UCSD-AML1 (cell line): Measurements from ENCODE around the gene KCNC1.

ENCODE experiments used
- DNase-seq: peaks from one replicate; lab custom pipeline; 2025; ENCODE audit not compliant: unreplicated experiment; lab: John Stamatoyannopoulos, UW

The KCNC1 gene

GRCh38 chr11:17772704-17773600, 38.4 kb downstream of the KCNC1 start:
- no peak for DNase-seq

- DNase-seq: no peak
Measured at GRCh38 chr11:17773674-17774073, 39.1 kb downstream of the KCNC1 start.

- DNase-seq: no peak
Measured at GRCh38 chr11:17774232-17775034, 39.9 kb downstream of the KCNC1 start.

DNA sequence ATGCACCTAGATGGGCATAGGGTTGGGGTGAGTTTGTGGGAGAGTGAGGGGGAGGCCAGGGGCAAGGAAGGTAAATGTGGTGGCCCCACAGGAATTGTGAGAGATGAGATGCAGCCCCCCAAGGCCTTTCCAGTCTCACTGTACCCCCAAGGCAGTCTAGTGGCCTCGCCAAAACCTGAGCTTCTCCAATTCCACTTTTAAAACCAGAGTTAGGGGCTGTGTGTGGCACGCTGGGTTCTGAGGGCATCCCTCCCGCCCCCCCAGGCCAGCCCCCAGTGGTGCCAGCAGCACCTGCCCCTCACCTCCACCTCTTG, 40.4 kb downstream of the KCNC1 start:
- no peak for DNase-seq

DNA sequence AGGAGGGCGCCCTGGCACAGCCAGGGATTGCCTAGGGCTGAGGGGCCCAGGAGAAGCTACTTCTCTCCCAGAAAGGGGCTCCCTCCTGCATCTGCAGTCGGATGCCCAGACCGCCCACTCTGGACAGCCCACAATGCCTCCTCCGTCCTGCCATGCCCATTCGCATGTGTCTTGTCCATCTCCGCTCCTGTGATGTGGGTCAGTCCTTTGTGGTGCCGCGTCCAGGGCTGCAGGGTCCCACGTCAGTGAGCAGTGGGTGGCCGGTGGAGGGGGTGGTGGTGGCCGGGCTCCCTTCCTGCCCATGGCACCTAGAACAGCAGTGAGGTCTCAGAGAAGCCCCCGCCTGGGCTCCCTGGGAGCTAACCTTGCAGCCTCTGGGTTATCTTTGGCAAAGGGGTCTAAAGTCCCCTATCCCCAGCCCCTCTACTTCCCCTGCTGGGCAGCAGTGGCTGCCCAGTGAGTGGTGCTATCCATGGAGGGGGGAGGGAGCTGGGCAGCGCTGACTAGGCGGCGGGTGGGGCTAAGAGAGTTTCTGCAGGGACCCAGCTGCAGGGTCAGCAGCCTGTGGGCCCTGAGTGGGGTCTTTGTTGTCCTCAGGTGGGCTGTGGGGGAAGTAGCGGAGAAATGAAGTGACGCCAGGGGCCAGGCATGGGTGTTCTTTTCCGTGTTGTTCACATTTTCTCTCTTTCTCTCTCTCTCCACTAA, 41.1 kb downstream of the KCNC1 start:
- DNase-seq: no peak

DNA sequence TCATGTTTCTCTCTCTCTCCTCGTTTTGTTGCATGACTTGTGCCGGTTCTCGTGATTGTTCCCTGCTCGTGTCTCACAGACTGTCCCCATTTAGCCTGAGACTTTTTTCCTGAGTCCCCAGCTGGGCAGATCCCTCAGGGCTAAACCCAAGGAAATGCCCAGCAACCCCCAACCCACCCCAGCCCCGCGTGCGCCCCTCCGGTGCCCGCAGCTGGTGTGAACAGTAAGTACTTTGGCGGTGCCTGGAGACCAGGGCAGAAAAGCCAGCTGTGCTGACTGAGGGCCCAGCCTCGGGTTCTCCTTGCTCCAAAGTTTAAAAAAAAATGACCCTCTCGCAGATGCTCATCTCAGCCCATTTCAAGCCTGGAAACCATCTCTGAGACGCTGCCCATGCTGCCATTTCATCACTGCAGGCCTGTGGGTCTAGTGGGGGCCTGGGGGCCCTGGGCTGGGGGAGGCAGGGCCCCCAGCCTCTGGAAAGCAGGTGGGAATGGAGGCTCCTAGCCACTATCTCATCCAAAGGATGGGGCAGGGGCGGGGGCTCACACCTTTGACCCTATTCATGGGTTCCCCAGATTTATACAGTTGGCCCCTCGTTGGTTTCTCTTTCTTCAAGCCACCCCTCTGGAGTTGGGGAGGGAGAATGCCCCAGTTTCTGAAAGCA, 41.8 kb downstream of the KCNC1 start:
- DNase-seq: no peak

GRCh38 chr11:17777086-17777737, 42.6 kb downstream of the KCNC1 start:
- no peak for DNase-seq

DNA sequence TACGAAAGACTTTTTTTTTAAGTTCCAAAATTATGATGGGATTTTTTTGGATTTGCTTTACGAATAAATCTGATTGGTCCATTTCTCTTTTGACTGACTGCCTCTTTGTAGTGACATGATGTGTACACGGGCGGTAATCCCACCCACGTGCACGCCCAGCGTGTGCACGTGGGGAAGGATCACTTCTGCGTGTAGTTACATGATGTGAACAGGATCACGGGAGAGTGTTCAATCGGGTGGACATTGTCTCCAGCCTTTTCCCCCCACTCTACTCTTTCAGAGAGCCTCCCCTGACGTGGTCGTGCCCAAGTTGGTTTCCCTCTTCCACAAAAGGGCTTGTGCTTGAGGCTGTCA, 43.1 kb downstream of the KCNC1 start:
- no peak for DNase-seq

GRCh38 chr11:17778352-17778751, 43.8 kb downstream of the KCNC1 start:
- no peak for DNase-seq

DNA sequence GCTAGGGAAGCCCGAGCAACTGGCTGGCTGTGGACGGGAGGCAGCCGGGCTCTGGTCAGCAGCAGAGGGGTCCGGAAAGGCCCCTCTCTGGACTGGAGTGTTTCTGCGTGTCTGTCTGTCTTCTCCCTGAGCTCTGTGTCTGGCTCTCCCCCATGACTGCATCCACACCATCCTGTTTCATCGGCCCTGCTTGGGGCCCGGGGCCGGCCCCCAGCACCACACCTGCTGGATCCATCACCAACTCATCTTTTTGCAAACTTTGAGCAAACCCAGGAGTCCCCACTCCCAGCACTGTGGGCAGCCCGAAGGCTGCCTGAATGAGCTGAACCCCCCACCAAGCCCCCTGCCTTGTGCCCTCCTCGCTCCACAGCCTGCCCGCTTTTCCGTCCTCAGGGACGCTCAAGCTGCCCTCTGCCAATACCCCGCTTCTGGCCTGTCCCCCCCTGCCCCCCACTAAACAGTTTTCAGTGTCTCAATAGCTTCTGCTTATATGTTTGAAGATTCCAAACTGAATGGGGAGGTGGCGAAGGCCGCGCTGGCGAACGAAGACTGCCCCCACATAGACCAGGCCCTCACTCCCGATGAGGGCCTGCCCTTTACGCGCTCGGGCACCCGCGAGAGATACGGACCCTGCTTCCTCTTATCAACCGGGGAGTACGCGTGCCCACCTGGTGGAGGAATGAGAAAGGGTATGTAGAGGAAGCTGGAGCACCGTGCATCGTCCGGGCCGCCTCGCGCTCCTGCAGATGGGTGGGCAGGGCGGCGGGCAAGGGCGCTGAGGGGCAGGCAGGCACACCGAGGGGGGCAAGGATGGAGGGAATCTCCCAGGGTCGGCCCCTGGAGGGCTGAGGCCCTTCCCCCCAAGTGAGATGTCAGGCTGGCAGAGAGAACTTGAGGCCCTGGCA, 44.6 kb downstream of the KCNC1 start:
- DNase-seq: no peak

- no peak for DNase-seq
Measured at GRCh38 chr11:17779861-17780594, 45.4 kb downstream of the KCNC1 start.

DNA sequence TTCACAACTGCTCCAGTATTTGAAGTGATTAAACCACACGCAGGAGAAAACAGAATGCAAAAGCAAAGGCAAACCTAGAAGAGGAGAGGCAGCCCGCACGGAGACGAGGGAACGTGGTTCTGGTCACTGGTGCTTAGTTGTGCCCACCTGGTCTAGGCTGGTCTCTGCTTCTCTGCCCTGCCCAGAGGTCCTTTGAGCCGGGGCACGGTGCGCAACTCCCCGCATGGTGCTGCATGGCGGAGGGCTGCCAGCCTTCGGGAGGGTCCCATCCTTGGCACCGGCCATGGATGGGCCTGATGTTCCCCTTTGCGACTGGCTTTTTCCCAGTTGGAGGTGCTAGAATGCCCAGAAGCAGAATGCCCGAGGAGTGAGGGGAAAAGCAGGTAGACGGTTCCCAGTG, 46.1 kb downstream of the KCNC1 start:
- no peak for DNase-seq

DNA sequence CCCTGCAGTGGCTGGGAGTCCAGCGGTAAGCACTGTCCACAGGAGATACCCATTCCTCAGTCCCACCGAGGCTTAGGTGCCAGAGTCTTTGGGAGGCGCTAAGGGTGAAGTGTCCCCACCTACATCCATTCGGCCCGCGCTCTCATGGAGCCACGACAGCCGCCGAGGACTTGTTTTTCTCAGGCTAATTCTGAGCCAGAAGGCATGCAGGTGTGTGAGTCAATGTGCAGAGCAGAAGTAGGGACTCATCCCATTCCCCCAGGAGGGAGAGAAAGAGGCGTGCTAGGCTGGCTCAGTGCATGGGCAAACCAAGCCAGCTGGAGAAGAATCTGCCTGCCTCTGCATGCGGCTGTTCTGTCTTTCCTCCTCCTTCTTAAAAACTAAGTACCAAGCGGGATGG, 46.6 kb downstream of the KCNC1 start:
- DNase-seq: no peak

DNA sequence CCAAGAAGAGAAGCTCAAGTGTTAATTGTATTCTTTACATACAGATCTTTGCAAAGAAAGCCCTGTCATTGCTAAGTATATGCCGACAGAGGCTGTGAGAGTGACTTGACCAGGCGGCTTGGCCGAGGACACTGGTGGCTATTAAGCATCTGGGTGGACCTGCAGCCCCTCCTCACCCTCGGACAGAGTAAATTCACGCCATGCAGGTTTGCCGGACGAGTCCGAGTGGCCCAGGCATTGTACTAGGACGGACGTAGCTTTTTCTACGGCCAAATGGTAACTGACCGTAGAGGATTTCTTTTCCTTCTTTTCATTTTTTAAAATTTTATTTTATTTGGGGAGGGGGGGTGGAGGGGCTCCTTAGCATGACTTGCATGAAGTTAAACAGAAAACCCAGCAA, 47.0 kb downstream of the KCNC1 start:
- no peak for DNase-seq

GRCh38 chr11:17782145-17782544, 47.6 kb downstream of the KCNC1 start:
- no peak for DNase-seq

DNA sequence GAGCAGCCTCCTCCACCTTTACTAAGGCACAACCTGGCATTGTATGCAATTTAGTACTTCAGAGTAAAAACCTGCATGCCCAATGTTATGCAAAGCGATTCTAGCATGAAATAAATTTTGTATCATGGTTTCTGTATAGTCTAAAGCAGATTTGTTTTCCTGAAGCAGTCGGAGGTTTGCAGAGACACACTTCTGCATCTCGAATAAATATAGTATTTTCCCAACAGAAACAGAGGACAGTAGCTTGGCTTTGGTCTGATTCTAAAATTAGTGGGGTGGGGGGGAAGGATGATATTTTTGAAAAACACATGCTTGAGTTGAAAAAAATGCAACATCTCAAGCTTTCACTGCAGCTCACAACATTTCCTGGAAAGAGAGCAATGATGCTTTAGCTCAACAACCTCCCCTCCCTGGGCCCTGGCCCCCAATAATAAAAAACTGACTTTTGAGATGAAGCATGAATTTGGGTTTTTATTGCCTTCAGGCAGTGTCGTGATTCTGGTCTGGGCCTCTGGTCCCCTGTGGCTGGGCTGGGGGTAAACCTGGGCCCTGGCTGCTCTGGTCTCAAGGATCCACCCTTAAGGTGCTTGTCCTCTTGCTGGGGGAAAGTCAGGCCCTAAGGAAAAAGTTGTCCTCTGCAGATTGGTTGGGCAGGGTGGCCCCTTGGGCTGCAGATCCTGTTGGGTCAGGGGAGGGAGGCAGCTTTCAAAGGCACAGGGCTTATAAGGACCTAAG, 48.2 kb downstream of the KCNC1 start:
- no peak for DNase-seq

DNA sequence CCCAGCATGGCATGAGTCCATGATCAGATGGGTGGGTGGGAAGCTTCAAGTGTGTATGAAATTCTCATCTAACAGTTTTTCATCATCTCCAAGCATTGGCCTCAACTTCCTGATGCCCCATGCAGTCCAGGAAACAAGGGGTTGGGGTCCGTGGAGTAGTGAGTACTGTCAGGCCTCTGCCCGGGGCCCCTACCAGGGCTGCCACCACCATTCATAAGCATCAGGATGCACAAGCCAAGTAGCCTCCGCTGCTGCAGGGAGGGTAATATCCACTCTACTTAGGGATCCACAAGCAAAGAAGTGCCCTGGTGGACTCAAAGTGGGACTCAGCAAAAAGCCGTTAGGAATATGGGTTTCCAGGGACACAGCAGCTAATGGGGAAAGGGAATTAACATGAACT, 49.3 kb downstream of the KCNC1 start:
- DNase-seq: no peak

GRCh38 chr11:17786824-17787525, 52.4 kb downstream of the KCNC1 start:
- DNase-seq: no peak
